Stimulated activated CD4-positive, alpha-beta T cell treated with anti-CD3 and anti-CD28 coated beads, Interleukin-4, amount 100 ng/mL, for 24 hours (primary cell): Measurements from ENCODE around the gene ACSL4.
"Not testable (repeated sequence)": the region's sequence is repeated elsewhere in the genome, so short reads cannot be mapped to it uniquely, and the experiment has no call there.

ENCODE experiments used
- DNase-seq: peaks from one replicate; pipeline ENCODE4 v3.0.0-alpha.2; 2020

The ACSL4 gene

GRCh38 chrX:109732807-109733612 is at the start of gene ACSL4:
TSS of gene ACSL4 (minus strand) at chrX:109733257. CDS start at chrX:109683363, 49,894 bp downstream.
- DNase-seq, result peak; percentile 82

- no peak for DNase-seq
Measured at GRCh38 chrX:109777749-109778148, 44.7 kb upstream of the ACSL4 start.

GRCh38 chrX:109776986-109777385 is 43.9 kb upstream of the ACSL4 start:
- DNase-seq, result no peak

GRCh38 chrX:109776432-109776831 is 43.4 kb upstream of the ACSL4 start:
- no peak for DNase-seq

- no peak for DNase-seq
Measured at GRCh38 chrX:109775386-109775785, 42.3 kb upstream of the ACSL4 start.

GRCh38 chrX:109774706-109775105 is 41.6 kb upstream of the ACSL4 start:
- DNase-seq, result no peak

- no peak for DNase-seq
Measured at GRCh38 chrX:109774136-109774535, 41.1 kb upstream of the ACSL4 start.

- no peak for DNase-seq
Measured at GRCh38 chrX:109773374-109773773, 40.3 kb upstream of the ACSL4 start.

GRCh38 chrX:109770780-109771179 is 37.7 kb upstream of the ACSL4 start:
- no peak for DNase-seq

- no peak for DNase-seq
Measured at GRCh38 chrX:109760922-109761250, 27.8 kb upstream of the ACSL4 start.

- no peak for DNase-seq
Measured at GRCh38 chrX:109760209-109760921, 27.3 kb upstream of the ACSL4 start.

- no peak for DNase-seq
Measured at GRCh38 chrX:109753256-109753655, 20.2 kb upstream of the ACSL4 start.

- DNase-seq, result no peak
Measured at GRCh38 chrX:109751698-109752097, 18.6 kb upstream of the ACSL4 start.

- DNase-seq, result no peak
Measured at GRCh38 chrX:109749207-109749606, 16.1 kb upstream of the ACSL4 start.

- DNase-seq, result no peak
Measured at GRCh38 chrX:109747681-109748080, 14.6 kb upstream of the ACSL4 start.

- DNase-seq, result no peak
Measured at GRCh38 chrX:109742722-109743121, 9.7 kb upstream of the ACSL4 start.

- not testable (repeated sequence) for DNase-seq
Measured at GRCh38 chrX:109740896-109741295, 7.8 kb upstream of the ACSL4 start.

GRCh38 chrX:109740433-109740809 is 7.4 kb upstream of the ACSL4 start:
- no peak for DNase-seq

GRCh38 chrX:109739625-109740432 is 6.8 kb upstream of the ACSL4 start:
- DNase-seq, result no peak

GRCh38 chrX:109735202-109735744 is 2.2 kb upstream of the ACSL4 start:
- DNase-seq, result no peak

GRCh38 chrX:109733613-109734083 is 591 bp upstream of the ACSL4 start:
- DNase-seq, result no peak

GRCh38 chrX:109732017-109732801 is 848 bp downstream of the ACSL4 start:
- DNase-seq, result peak; percentile 7
